ENCODE results near the gene HOXA9.

GRCh38 chr7:27133409-27134231 lies 31.7 kb downstream of the HOXA9 start:
- no peak for TF ChIP-seq POLR2A (IDR thresholded peaks at IDR 0.05; ENCODE audit: low read depth, low read length)
- no peak for TF ChIP-seq CEBPB (IDR thresholded peaks at IDR 0.05; ENCODE audit: low read depth, low read length)

Measured in IMR-90 (cell line).